IMR-90 (cell line): ENCODE measurements around the gene AZI2. TPM values are rescaled to one million over a fixed set of nuclear protein-coding genes. Genes with fewer than 3 reads are reported as not detected.

Experiments
- ATAC-seq: fragments of 200-7000 bp; cut with Tn5 transposase; 2 replicates; pipeline ENCODE4 v1.9.1; 2020; ENCODE audit warnings: low read depth, mild to moderate bottlenecking, moderate library complexity
- BruUV-seq: library from RNA; stranded (reverse); fragments of 400-500 nt; replicated peaks from 2 replicates; lab custom pipeline; 2021; lab: Mats Ljungman, UMichigan
- CTCF ChIA-PET: fragments of 300-600 bp; formaldehyde crosslinking; extraction: SDS; loops from one replicate; lab custom pipeline; 2021; ENCODE audit warnings: antibody characterized with exemption; lab: Yijun Ruan, JAX
- POLR2A ChIA-PET: fragments of 300-600 bp; sonication (Branson Sonifier 250); formaldehyde crosslinking; loops from one replicate; lab custom pipeline; 2022; ENCODE audit warnings: antibody characterized with exemption; ENCODE audit not compliant: unreplicated experiment; lab: Charles Lee
- DNase-seq: peaks from one replicate; pipeline ENCODE4 v3.0.0; 2013
- H2AFZ ChIP-seq: replicated peaks from 2 replicates; pipeline ENCODE3; 2013; ENCODE audit warnings: low read length, mild to moderate bottlenecking; ENCODE audit not compliant: poor library complexity
- H2AK5ac ChIP-seq: 2 replicates; pipeline ENCODE4 v1.6.1; 2013; ENCODE audit warnings: low read depth, low read length, inconsistent platforms
- H2AK9ac ChIP-seq: replicated peaks from 2 replicates; pipeline ENCODE3; 2013; ENCODE audit warnings: mild to moderate bottlenecking, low read depth, low read length, moderate library complexity; ENCODE audit not compliant: poor library complexity
- H2BK120ac ChIP-seq: 2 replicates; pipeline ENCODE4 v1.6.1; 2013; ENCODE audit warnings: low read depth, low read length, inconsistent platforms
- H2BK15ac ChIP-seq: 3 replicates; pipeline ENCODE4 v1.6.1; 2013; ENCODE audit warnings: low read depth, low read length, inconsistent platforms
- H2BK20ac ChIP-seq: 2 replicates; pipeline ENCODE4 v1.6.1; 2013; ENCODE audit warnings: low read depth, mild to moderate bottlenecking, inconsistent platforms, low read length, moderate library complexity
- H2BK5ac ChIP-seq: 2 replicates; pipeline ENCODE4 v1.6.1; 2013; ENCODE audit warnings: mild to moderate bottlenecking, low read depth, low read length, inconsistent platforms; ENCODE audit not compliant: poor library complexity, severe bottlenecking
- H3K14ac ChIP-seq: replicated peaks from 2 replicates; pipeline ENCODE4 v1.6.1; 2013; ENCODE audit warnings: low read depth, low read length, inconsistent platforms
- H3K18ac ChIP-seq: 2 replicates; pipeline ENCODE4 v1.6.1; 2013; ENCODE audit warnings: low read depth, low read length, control low read depth
- H3K23ac ChIP-seq: 2 replicates; pipeline ENCODE4 v1.6.1; 2013; ENCODE audit warnings: low read depth, low read length, inconsistent platforms
- H3K27ac ChIP-seq: 2 replicates; pipeline ENCODE4 v1.5.1; 2013; ENCODE audit warnings: mild to moderate bottlenecking, control low read depth, low read length; ENCODE audit not compliant: insufficient read depth
- H3K27me3 ChIP-seq: 2 replicates; pipeline ENCODE4 v1.6.1; 2013; ENCODE audit warnings: low read length; ENCODE audit not compliant: control insufficient read depth, insufficient read depth
- H3K36me3 ChIP-seq: 2 replicates; pipeline ENCODE4 v1.6.1; 2013; ENCODE audit warnings: low read length, mixed read lengths; ENCODE audit not compliant: control insufficient read depth, insufficient read depth
- H3K4ac ChIP-seq: 2 replicates; pipeline ENCODE4 v1.6.1; 2013; ENCODE audit warnings: low read depth, low read length, inconsistent platforms
- H3K4me1 ChIP-seq: 2 replicates; pipeline ENCODE4 v1.6.1; 2013; ENCODE audit warnings: low read length, mixed read lengths; ENCODE audit not compliant: control insufficient read depth, insufficient read depth
- H3K4me2 ChIP-seq: 2 replicates; pipeline ENCODE4 v1.6.1; 2013; ENCODE audit warnings: low read depth, mild to moderate bottlenecking, control low read depth, low read length, moderate library complexity
- H3K4me3 ChIP-seq: 2 replicates; pipeline ENCODE4 v1.5.1; 2013; ENCODE audit warnings: low read depth, mild to moderate bottlenecking, control low read depth, low read length, moderate library complexity; ENCODE audit not compliant: insufficient read depth
- H3K56ac ChIP-seq: 2 replicates; pipeline ENCODE4 v1.6.1; 2013; ENCODE audit warnings: low read length, inconsistent platforms; ENCODE audit not compliant: insufficient read depth; ENCODE audit errors: extremely low read depth
- H3K79me1 ChIP-seq, 2 experiments: 2 replicates each; pipeline ENCODE4 v1.6.1; 2013; ENCODE audit warnings: low read length in 2 of 2, inconsistent platforms in 1 of 2, low read depth in 1 of 2
- H3K9ac ChIP-seq: 2 replicates; pipeline ENCODE4 v1.6.1; 2013; ENCODE audit warnings: low read depth, low read length, control low read depth
- H3K9me1 ChIP-seq: 2 replicates; pipeline ENCODE4 v1.6.1; 2013; ENCODE audit warnings: low read length, inconsistent platforms; ENCODE audit not compliant: insufficient read depth
- H3K9me3 ChIP-seq: 2 replicates; pipeline ENCODE4 v1.6.1; 2013; ENCODE audit warnings: low read length; ENCODE audit not compliant: control insufficient read depth, insufficient read depth
- H4K20me1 ChIP-seq: 2 replicates; pipeline ENCODE4 v1.6.1; 2013; ENCODE audit warnings: low read length, inconsistent platforms; ENCODE audit not compliant: insufficient read depth
- H4K5ac ChIP-seq: 2 replicates; pipeline ENCODE4 v1.6.1; 2013; ENCODE audit warnings: mild to moderate bottlenecking, low read depth, low read length, control low read depth
- H4K8ac ChIP-seq, 2 experiments: 2 replicates each; pipeline ENCODE4 v1.6.1; 2013; ENCODE audit warnings: low read depth in 2 of 2, low read length in 2 of 2, control low read depth in 1 of 2, inconsistent platforms in 1 of 2
- H4K91ac ChIP-seq: 2 replicates; pipeline ENCODE4 v1.6.1; 2013; ENCODE audit warnings: low read depth, low read length, inconsistent platforms; ENCODE audit not compliant: insufficient read depth
- BHLHE40 ChIP-seq: fragments of 150-350 bp; IDR thresholded peaks from 2 replicates; pipeline ENCODE4 v1.6.1; 2016; ENCODE audit warnings: mild to moderate bottlenecking, low read depth, low read length
- ELK1 ChIP-seq: fragments of 150-350 bp; IDR thresholded peaks from 2 replicates; pipeline ENCODE4 v1.6.1; 2016; ENCODE audit warnings: low read depth, mild to moderate bottlenecking, low read length, moderate library complexity, borderline replicate concordance
- FOS ChIP-seq: fragments of 150-350 bp; IDR thresholded peaks from 2 replicates; pipeline ENCODE4 v1.6.1; 2016; ENCODE audit warnings: low read depth, low read length
- MXI1 ChIP-seq: IDR thresholded peaks from 2 replicates; pipeline ENCODE4 v1.6.1; 2012; ENCODE audit warnings: low read depth, mild to moderate bottlenecking, low read length, moderate library complexity, borderline replicate concordance
- NFE2L2 ChIP-seq: fragments of 150-350 bp; IDR thresholded peaks from 2 replicates; pipeline ENCODE4 v1.6.1; 2016; ENCODE audit warnings: low read depth, mild to moderate bottlenecking, low read length
- POLR2A ChIP-seq: IDR thresholded peaks from 2 replicates; pipeline ENCODE4 v1.6.1; 2012; ENCODE audit warnings: mild to moderate bottlenecking, low read depth, low read length
- RAD21 ChIP-seq: IDR thresholded peaks from 2 replicates; pipeline ENCODE4 v1.6.1; 2012; ENCODE audit warnings: low read length, improper control_type of control experiment
- RCOR1 ChIP-seq: IDR thresholded peaks from 2 replicates; pipeline ENCODE4 v1.6.1; 2012; ENCODE audit warnings: mild to moderate bottlenecking, low read length, improper control_type of control experiment; ENCODE audit not compliant: insufficient replicate concordance
- SMC3 ChIP-seq: fragments of 150-350 bp; IDR thresholded peaks from 2 replicates; pipeline ENCODE4 v1.6.1; 2016; ENCODE audit warnings: low read depth, mild to moderate bottlenecking, antibody characterized with exemption, low read length, moderate library complexity
- WGBS, 2 experiments: methylation state at CpG; one replicate each; pipeline versions ENCODE4 v1.1.5 to v1.1.7; 2013; ENCODE audit warnings: missing lambda C conversion rate in 2 of 2; ENCODE audit not compliant: insufficient read length in 1 of 2; ENCODE audit errors: extremely low coverage in 2 of 2; 5-methylcytosine and 5-hydroxymethylcytosine counted together
- dilution Hi-C: fragments of 300-500 bp; cut with HindIII; formaldehyde crosslinking; loops from one replicate; pipeline ENCODE4 v1.14.3; 2018; ENCODE audit warnings: low sequenced_read_pairs; ENCODE audit not compliant: unreplicated experiment
- in situ Hi-C: fragments of 300-500 bp; cut with MboI; formaldehyde crosslinking; loops from 3 replicates; pipeline ENCODE4 v1.14.3; 2019; ENCODE audit warnings: low sequenced_read_pairs, inconsistent platforms, mixed read lengths
- intact Hi-C: fragments of 100-400 bp; cut with micrococcal nuclease; formaldehyde crosslinking; loops from 2 replicates; pipeline ENCODE4 v1.10.0; 2022
- polyA plus RNA-seq, 3 experiments: library from polyadenylated mRNA; depleted of rRNA; stranded (reverse); fragments of >200 nt; gene quantifications; 2 replicates each; pipeline ENCODE4 v1.2.3, GENCODE V29; 2012; ENCODE audit warnings: low replicate concordance in 1 of 3
- total RNA-seq: library from RNA; depleted of rRNA; stranded (reverse); fragments of >200 nt; gene quantifications from 2 replicates; pipeline ENCODE4 v1.2.3, GENCODE V29; 2012
- TF ChIP-seq, protein P1 (sequence below): conservative IDR thresholded peaks from 2 replicates; pipeline ENCODE4 v1.5.1; 2012; ENCODE audit warnings: mild to moderate bottlenecking, low read depth, low read length, improper control_type of control experiment

AZI2 gene
- total and polyA plus RNA-seq, 2 of the 4 experiments (the other 2 are of a cell fraction), result 30.1 to 52.5 TPM

- no peak overlapping the region for H3K23ac ChIP-seq
These were observed 22.1 kb downstream of the AZI2 start for GRCh38 chr3:28326458-28326926.

More at GRCh38 chr3:28326458-28326926, 22.1 kb downstream of the AZI2 start:
- Histone ChIP-seq H2BK15ac (no peak overlapping the region), H3K79me1 (peaks cover 0 to 4% of the 10 kb centered on the region in 2 experiments; a peak in 1 of 4 replicates), H3K36me3 (peaks cover 12% of the 10 kb centered on the region), H3K27me3 (no peaks in the 10 kb centered on the region), H2AFZ (no peak overlapping the region), H3K4me3 (no peak overlapping the region), H3K9me3 (no peaks in the 10 kb centered on the region), H4K8ac (no peak overlapping the region), H4K91ac (no peak overlapping the region), H2BK5ac (no peak overlapping the region), H2AK9ac (no peak overlapping the region), H3K56ac (no peak overlapping the region), H3K9ac (no peak overlapping the region), H3K18ac (no peak overlapping the region), H3K9me1 (no peaks in the 10 kb centered on the region), H2AK5ac (no peak overlapping the region), H3K27ac (no peak overlapping the region), H3K14ac (no peak overlapping the region), H3K4me1 (no peaks in the 10 kb centered on the region), H4K20me1 (no peaks in the 10 kb centered on the region), H3K4ac (no peak overlapping the region), H2BK20ac (no peak overlapping the region), H3K4me2 (no peak overlapping the region), H2BK120ac (no peak overlapping the region), H4K5ac (no peak overlapping the region)
- dilution Hi-C loops (no loop called here), in situ Hi-C loops (no loop called here), intact Hi-C loops (loop anchor here (5.0 kb wide), 1 partner anchor 389 kb away; no protein-coding TSS in a partner anchor)
- WGBS, 2 experiments, result no CpG with 5 or more reads among the region's 2 CpGs
- no TSS peak for BruUV-seq
- CTCF ChIA-PET, result interaction anchor here (0.5 to 1.0 kb wide), 4 partner anchors 13 to 847 kb away, joined by 4 to 5 read pairs (median 5); no protein-coding TSS in a partner anchor
- ATAC-seq (no peak), DNase-seq (peak; percentile 19)
- no peak for TF ChIP-seq POLR2A
- no peak for TF ChIP-seq FOS
- no peak for TF ChIP-seq NFE2L2
- no peak for TF ChIP-seq MXI1
- no peak for TF ChIP-seq RCOR1
- TF ChIP-seq SMC3, result no peak
- no peak for TF ChIP-seq RAD21
- TF ChIP-seq, protein P1, sequence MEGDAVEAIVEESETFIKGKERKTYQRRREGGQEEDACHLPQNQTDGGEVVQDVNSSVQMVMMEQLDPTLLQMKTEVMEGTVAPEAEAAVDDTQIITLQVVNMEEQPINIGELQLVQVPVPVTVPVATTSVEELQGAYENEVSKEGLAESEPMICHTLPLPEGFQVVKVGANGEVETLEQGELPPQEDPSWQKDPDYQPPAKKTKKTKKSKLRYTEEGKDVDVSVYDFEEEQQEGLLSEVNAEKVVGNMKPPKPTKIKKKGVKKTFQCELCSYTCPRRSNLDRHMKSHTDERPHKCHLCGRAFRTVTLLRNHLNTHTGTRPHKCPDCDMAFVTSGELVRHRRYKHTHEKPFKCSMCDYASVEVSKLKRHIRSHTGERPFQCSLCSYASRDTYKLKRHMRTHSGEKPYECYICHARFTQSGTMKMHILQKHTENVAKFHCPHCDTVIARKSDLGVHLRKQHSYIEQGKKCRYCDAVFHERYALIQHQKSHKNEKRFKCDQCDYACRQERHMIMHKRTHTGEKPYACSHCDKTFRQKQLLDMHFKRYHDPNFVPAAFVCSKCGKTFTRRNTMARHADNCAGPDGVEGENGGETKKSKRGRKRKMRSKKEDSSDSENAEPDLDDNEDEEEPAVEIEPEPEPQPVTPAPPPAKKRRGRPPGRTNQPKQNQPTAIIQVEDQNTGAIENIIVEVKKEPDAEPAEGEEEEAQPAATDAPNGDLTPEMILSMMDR, result no peak
- TF ChIP-seq BHLHE40, result no peak
- TF ChIP-seq ELK1, result no peak
- POLR2A ChIA-PET, result interaction anchor here (0.6 kb wide), 1 partner anchor 242 kb away, joined by 4 read pairs; no protein-coding TSS in a partner anchor
